Activated CD4-positive, alpha-beta memory T cell treated with anti-CD3 and anti-CD28 coated beads for 36 hours (primary cell): ENCODE data around the gene SRF. TPM values are rescaled to one million over a fixed set of nuclear protein-coding genes. Genes with fewer than 3 reads are reported as not detected.

Source experiments
- CTCF ChIA-PET: fragments of 350-600 bp; sonication (Branson Sonifier 250); formaldehyde crosslinking; loops from one replicate; lab custom pipeline; 2021; ENCODE audit warnings: antibody characterized with exemption, inconsistent platforms; lab: Charles Lee
- POLR2A ChIA-PET: fragments of 350-600 bp; sonication (Branson Sonifier 250); formaldehyde crosslinking; loops from one replicate; lab custom pipeline; 2021; ENCODE audit warnings: antibody characterized with exemption; lab: Charles Lee
- DNase-seq: peaks from one replicate; pipeline ENCODE4 v3.0.0-alpha.2; 2020
- H3K27ac Mint-ChIP-seq: one replicate; pipeline ENCODE4 v1.8.0; 2021; ENCODE audit warnings: mixed read lengths
- H3K27me3 Mint-ChIP-seq: one replicate; pipeline ENCODE4 v1.8.0; 2021; ENCODE audit warnings: mixed read lengths
- H3K36me3 Mint-ChIP-seq: one replicate; pipeline ENCODE4 v1.8.0; 2021; ENCODE audit warnings: mixed read lengths
- H3K4me1 Mint-ChIP-seq: one replicate; pipeline ENCODE4 v1.8.0; 2021; ENCODE audit warnings: low read depth, mixed read lengths
- H3K4me3 Mint-ChIP-seq: one replicate; pipeline ENCODE4 v1.8.0; 2021; ENCODE audit warnings: mild to moderate bottlenecking, mixed read lengths
- H3K9me3 Mint-ChIP-seq: one replicate; pipeline ENCODE4 v1.8.0; 2021; ENCODE audit warnings: mixed read lengths
- intact Hi-C: fragments of 100-400 bp; cut with micrococcal nuclease; formaldehyde crosslinking; loops from one replicate; pipeline ENCODE4 v1.15.1; 2023
- total RNA-seq, 2 experiments: library from RNA; stranded (reverse); gene quantifications; one replicate each; pipeline ENCODE4 v1.2.3, GENCODE V29; 2021

SRF gene
- total RNA-seq, 2 experiments from 2014 or later: 40.5 to 40.8 TPM

DNA sequence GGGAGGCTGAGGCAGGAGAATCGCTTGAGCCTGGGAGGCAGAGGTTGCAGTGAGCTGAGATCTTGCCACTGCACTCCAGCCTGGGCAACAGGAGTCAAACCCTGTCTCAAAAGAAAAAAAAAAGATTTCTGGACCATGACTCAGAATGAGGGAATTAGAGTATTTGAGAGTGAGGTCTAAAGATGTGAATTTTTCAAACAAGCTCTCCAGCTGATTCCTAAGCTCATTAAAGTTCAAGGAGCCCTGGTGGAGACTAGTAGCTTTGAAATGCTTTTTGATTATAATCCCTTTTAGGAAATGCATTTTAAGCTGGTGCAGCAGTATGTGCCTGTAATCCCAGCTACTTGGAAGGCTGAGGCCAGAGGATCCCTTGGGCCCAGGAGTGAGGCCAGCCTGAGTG is 21.8 kb upstream of the SRF start:
- Mint-ChIP-seq H3K4me1 (no peaks in the 10 kb centered on the region), H3K4me3 (no peak overlapping the region), H3K27ac (no peak overlapping the region), H3K36me3 (no peaks in the 10 kb centered on the region), H3K27me3 (no peaks in the 10 kb centered on the region), H3K9me3 (no peaks in the 10 kb centered on the region)
- intact Hi-C loops: no loop called here
- DNase-seq: no peak
- ChIA-PET POLR2A (interaction anchor here (0.6 kb wide), 1 partner anchor 135 kb away, joined by 3 read pairs; no protein-coding TSS in a partner anchor), CTCF (interaction anchor here (0.7 kb wide), 1 partner anchor 276 kb away, joined by 3 read pairs; no protein-coding TSS in a partner anchor)

DNA sequence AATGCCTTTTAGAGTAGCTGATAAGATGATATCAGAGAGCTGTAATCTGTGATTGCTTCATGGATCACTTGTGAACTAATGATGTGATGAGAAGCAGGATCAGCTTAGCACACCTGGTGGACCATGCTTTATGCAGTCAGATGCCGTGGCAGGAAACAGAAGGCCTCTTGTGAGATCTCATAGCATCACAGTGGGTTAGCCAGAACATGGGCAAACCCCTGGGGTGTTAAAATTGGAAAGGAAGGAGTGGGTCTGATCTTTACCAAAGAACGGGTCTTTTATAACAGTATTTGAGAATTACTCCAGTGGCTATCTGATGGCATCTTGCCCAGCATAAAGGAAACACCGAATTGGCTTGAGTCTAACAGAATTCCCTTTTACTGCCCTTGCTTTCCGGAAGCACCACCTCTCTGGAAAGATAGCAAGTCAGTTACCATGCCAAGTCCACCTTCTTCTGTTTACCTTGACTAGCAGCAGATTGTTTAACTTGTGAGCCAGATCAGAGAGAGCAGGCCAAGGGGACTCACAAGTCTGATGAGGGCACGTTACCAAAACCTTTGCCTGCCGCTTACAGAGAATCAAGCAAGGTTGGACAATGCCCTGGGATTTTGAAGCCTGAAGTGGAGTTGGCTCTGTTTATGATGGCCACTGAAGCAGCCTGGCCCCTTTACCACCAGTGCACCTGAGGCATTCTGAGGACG is 20.9 kb upstream of the SRF start:
- intact Hi-C loops: no loop called here
- Mint-ChIP-seq H3K36me3 (no peaks in the 10 kb centered on the region), H3K4me1 (no peaks in the 10 kb centered on the region), H3K27ac (no peak overlapping the region), H3K27me3 (no peaks in the 10 kb centered on the region), H3K4me3 (no peak overlapping the region), H3K9me3 (no peaks in the 10 kb centered on the region)
- no peak for DNase-seq
- ChIA-PET POLR2A (no interaction called here), CTCF (no interaction called here)

DNA sequence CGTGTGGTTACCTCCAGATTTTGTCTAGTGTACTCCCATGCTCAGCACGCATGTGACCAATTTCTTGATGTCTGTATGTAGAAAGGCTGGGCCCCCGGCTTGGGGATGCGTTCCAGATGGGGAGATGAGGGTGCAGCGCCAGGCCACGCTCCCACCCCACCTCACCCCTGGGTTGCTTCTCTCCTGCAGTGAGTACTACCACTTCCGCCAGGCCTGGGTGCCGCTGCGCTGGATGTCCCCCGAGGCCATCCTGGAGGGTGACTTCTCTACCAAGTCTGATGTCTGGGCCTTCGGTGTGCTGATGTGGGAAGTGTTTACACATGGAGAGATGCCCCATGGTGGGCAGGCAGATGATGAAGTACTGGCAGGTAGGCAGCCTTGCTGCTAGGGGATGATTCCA is 11.5 kb upstream of the SRF start:
- CTCF ChIA-PET: interaction anchor here (1.1 kb wide), 1 partner anchor 11 kb away, joined by 5 read pairs; no protein-coding TSS in a partner anchor
- intact Hi-C loops: no loop called here
- no peak for DNase-seq
- no peak overlapping the region for H3K27ac Mint-ChIP-seq
- H3K9me3 Mint-ChIP-seq: no peaks in the 10 kb centered on the region
- no peaks in the 10 kb centered on the region for H3K27me3 Mint-ChIP-seq
- no peak overlapping the region for H3K4me3 Mint-ChIP-seq
- no peaks in the 10 kb centered on the region for H3K4me1 Mint-ChIP-seq
- POLR2A ChIA-PET: no interaction called here
- no peaks in the 10 kb centered on the region for H3K36me3 Mint-ChIP-seq

DNA sequence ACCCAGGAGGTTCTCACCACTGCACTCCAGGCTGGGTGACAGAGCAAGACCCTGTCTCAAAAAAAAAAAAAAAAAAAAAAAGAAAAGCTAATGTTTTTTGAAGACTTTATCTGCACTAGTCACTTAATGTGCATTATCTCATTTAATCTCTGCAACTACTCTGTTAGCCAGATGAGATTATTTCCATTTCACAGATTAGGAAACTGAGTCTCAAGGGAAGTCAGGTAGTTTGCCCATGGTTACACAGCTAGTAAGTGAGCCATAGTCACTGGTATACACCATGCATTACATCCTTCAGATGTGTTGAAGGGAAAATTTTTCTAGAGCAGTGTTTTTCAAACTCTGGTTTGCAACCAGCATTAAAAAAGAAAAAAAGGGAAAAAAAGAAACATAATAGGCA is 7.2 kb upstream of the SRF start:
- H3K4me1 Mint-ChIP-seq: no peaks in the 10 kb centered on the region
- H3K27ac Mint-ChIP-seq: no peak overlapping the region
- H3K9me3 Mint-ChIP-seq: no peaks in the 10 kb centered on the region
- H3K27me3 Mint-ChIP-seq: no peaks in the 10 kb centered on the region
- no peak for DNase-seq
- intact Hi-C loops: no loop called here
- H3K36me3 Mint-ChIP-seq: no peaks in the 10 kb centered on the region
- no peak overlapping the region for H3K4me3 Mint-ChIP-seq
- CTCF ChIA-PET: no interaction called here
- POLR2A ChIA-PET: interaction anchor here (0.7 kb wide), 1 partner anchor 58 kb away, joined by 5 read pairs; no protein-coding TSS in a partner anchor

DNA sequence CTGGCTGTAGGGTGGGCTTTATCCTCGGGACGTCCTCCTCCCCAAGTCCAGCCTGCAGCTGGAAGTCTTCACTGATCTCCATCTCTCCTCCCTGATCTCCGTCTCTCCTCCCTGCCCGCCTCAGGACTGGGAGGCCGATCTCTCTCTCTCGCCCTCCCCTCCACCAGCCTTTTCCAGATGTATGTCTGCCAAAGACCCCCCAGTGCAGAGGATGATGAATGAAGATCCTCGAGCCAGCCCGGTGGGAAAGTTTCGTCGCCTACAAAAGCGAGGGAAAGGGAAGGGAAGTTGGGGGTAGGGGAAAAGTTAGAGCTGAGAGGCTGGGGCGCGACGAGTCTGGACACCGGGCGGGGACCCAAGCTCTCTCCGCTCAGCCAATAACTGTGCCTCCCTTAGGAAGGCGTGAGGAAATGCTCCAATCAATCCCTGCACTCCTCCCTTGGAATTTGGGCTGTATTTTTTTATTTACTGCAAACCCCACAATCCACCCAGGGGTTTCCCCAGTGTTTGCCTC is 595 bp upstream of the SRF start:
- DNase-seq: peak; percentile 12
- CTCF ChIA-PET: interaction anchor here (1.0 kb wide), 1 partner anchor 12 kb away, joined by 5 read pairs; no protein-coding TSS in a partner anchor
- intact Hi-C loops: loop anchor here (2.0 to 10.0 kb wide), 7 partner anchors 76 to 1994 kb away; partner anchors contain the start of genes PEX6, TBCC, UBR2 and ZNF318
- H3K27me3 Mint-ChIP-seq: no peaks in the 10 kb centered on the region
- H3K27ac Mint-ChIP-seq: peak overlapping the region; percentile 81
- H3K4me1 Mint-ChIP-seq: peaks cover 35% of the 10 kb centered on the region
- H3K4me3 Mint-ChIP-seq: peak overlapping the region; percentile 83
- peaks cover 9% of the 10 kb centered on the region for H3K36me3 Mint-ChIP-seq
- H3K9me3 Mint-ChIP-seq: no peaks in the 10 kb centered on the region
- POLR2A ChIA-PET: interaction anchor here (0.6 to 1.7 kb wide), 4 partner anchors 18 to 199 kb away, joined by 3 to 8 read pairs (median 4); partner anchors contain the start of genes DNPH1 and ZNF318

DNA sequence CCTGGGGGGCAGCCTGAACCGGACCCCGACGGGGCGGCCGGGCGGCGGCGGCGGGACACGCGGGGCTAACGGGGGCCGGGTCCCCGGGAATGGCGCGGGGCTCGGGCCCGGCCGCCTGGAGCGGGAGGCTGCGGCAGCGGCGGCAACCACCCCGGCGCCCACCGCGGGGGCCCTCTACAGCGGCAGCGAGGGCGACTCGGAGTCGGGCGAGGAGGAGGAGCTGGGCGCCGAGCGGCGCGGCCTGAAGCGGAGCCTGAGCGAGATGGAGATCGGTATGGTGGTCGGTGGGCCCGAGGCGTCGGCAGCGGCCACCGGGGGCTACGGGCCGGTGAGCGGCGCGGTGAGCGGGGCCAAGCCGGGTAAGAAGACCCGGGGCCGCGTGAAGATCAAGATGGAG is 636 bp downstream of the SRF start:
- Mint-ChIP-seq H3K4me1 (peaks cover 43% of the 10 kb centered on the region), H3K27ac (peak overlapping the region; percentile 89), H3K9me3 (no peaks in the 10 kb centered on the region), H3K36me3 (peaks cover 16% of the 10 kb centered on the region), H3K4me3 (peak overlapping the region; percentile 99), H3K27me3 (no peaks in the 10 kb centered on the region)
- intact Hi-C loops: loop anchor here (1.0 to 10.0 kb wide), 9 partner anchors 75 to 1993 kb away; partner anchors contain the start of genes KLC4, MRPL2, PEX6 and TBCC
- ChIA-PET POLR2A (interaction anchor here (1.0 to 1.7 kb wide), 4 partner anchors 11 to 212 kb away, joined by 3 to 7 read pairs (median 5); partner anchors contain the start of genes CUL9 and DNPH1), CTCF (interaction anchor here (0.6 to 2.5 kb wide), 5 partner anchors 11 to 336 kb away, joined by 3 to 12 read pairs (median 3); partner anchors contain the start of genes CUL9 and ZNF318)
- DNase-seq: peak; percentile 40

DNA sequence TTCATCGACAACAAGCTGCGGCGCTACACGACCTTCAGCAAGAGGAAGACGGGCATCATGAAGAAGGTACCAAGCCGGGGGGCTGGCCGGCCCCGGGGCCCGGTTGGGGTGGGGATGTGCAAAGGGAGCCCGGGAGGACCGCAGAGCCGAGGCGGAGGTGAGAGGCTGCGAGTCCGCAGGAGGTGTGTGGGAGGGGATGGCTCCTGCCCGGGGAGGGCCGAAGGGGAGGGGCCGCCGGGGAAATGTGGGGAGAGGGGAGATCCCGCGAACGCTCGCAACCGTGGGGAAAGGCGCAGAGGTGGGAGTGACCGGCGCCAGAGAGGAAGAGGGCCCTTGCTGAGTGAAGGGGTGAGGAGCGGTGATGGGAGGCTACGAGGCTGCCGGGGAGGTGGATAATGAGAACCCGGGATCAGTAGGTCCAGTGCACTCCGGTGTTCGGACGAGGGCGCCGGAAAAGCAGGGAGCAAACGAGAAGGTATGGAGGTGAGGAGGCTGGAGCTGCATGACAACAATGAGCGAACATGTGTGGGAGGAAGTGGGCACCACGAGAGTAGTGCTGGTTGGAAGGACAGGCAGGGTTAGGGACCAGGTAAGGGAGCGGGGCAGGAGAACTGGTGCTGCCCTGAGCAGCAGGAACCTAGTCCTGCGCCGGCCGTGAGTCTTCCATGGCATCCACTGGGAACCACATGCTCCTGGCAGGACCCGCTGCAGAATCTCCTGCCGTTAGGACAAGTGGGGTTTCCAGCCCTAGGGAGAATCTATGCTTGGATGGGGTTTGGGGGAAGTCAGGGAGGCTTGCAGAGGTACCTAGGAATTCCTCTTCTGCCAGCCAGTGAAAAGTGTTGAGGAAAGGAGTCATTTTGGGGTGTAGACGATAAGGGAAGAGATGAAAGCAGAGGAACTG is 1.3 kb downstream of the SRF start:
- Mint-ChIP-seq H3K9me3 (no peaks in the 10 kb centered on the region), H3K27ac (peak overlapping the region; percentile 89), H3K36me3 (peaks cover 16% of the 10 kb centered on the region), H3K4me3 (peak overlapping the region; percentile 99), H3K27me3 (no peaks in the 10 kb centered on the region), H3K4me1 (peaks cover 43% of the 10 kb centered on the region)
- ChIA-PET POLR2A (interaction anchor here (1.0 to 1.7 kb wide), 5 partner anchors 9 to 212 kb away, joined by 3 to 7 read pairs (median 5); partner anchors contain the start of genes CUL9 and DNPH1), CTCF (interaction anchor here (0.6 to 2.5 kb wide), 5 partner anchors 10 to 335 kb away, joined by 3 to 12 read pairs (median 3); partner anchors contain the start of genes CUL9 and ZNF318)
- intact Hi-C loops: loop anchor here (5.0 to 10.0 kb wide), 5 partner anchors 195 to 1992 kb away; partner anchors contain the start of genes TBCC, UBR2 and ZNF318
- DNase-seq: peak; percentile 74

DNA sequence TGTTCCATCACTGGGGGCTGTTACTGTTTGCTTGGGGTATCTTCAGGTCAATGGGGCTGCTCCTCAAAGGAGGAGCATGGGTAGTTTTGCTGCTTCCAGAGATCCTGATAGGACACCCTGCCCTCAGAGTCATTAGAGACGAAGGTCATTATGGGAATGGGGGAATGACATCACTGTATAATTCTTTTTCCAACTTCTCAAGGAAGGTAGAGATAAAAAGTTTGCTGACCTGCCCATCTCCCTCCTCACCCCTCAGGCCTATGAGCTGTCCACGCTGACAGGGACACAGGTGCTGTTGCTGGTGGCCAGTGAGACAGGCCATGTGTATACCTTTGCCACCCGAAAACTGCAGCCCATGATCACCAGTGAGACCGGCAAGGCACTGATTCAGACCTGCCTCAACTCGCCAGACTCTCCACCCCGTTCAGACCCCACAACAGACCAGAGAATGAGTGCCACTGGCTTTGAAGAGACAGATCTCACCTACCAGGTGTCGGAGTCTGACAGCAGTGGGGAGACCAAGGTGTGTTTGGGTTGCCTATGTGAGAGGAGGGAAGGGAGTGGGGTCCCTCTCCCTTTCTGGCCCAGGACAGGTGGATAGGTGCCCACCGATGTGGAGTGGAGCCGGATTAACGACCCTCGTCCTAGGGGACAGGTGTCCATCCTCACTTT is 2.7 kb downstream of the SRF start:
- ChIA-PET CTCF (interaction anchor here (1.0 to 2.5 kb wide), 6 partner anchors 9 to 153 kb away, joined by 3 to 14 read pairs (median 4); partner anchors contain the start of genes CUL9 and DNPH1), POLR2A (interaction anchor here (1.0 to 1.8 kb wide), 5 partner anchors 8 to 244 kb away, joined by 3 to 11 read pairs (median 7); partner anchors contain the start of genes CNPY3, CUL9 and DNPH1)
- Mint-ChIP-seq H3K27ac (peak overlapping the region; percentile 89), H3K9me3 (no peaks in the 10 kb centered on the region), H3K27me3 (no peaks in the 10 kb centered on the region), H3K4me1 (peaks cover 43% of the 10 kb centered on the region), H3K36me3 (peaks cover 26% of the 10 kb centered on the region), H3K4me3 (peak overlapping the region; percentile 99)
- peak; percentile 33 for DNase-seq
- intact Hi-C loops: loop anchor here (1.0 to 10.0 kb wide), 13 partner anchors 9 to 1991 kb away; partner anchors contain the start of genes ABCC10, CNPY3, CUL9 and KLHDC3

DNA sequence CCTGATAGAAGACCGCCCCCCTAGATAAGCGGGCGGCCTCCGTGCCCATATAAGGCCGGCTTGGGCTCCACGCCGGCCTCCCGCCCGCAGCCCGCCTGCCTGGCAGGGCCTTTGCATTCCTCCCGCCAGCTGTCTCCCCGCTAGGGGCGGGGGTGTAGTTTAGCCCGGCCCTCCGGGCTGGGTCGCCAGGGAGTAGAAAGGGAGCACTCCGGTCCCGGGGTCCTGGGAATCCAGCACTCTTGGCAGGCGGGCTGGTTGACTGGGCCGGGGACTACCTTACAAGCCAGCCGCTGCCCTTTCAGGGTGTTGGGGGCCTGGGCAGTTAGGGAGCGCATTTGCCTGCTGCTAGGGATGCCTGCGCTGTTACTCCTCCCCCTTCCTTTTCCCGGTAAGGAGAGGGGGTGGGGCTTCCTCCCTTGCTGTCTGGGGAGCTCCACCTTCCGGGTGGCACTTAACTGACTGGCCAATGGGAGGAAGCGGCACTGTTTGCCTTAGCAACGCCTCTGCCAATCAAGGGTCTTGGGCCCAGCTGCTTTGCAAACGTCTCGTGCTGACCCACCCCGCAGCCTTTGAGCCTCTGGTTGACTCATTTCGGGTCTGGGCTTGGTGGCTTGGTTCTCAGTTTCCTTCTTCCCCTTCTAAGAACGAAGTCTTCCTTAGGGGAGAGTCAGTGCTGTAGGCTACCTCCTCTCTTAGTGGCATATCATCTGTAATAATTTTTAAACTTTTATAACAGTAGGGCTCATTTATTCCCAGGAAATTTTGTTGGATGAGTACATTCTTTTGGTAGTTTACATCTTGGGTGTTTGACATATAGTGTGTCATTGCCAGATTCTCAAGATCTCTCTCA is 3.4 kb downstream of the SRF start:
- peak overlapping the region; percentile 99 for H3K4me3 Mint-ChIP-seq
- POLR2A ChIA-PET: interaction anchor here (1.0 to 1.8 kb wide), 6 partner anchors 13 to 245 kb away, joined by 3 to 11 read pairs (median 4); partner anchors contain the start of genes CNPY3, CUL7 and DNPH1
- peak overlapping the region; percentile 89 for H3K27ac Mint-ChIP-seq
- CTCF ChIA-PET: interaction anchor here (1.0 to 2.5 kb wide), 5 partner anchors 17 to 154 kb away, joined by 3 to 14 read pairs (median 3); partner anchors contain the start of gene DNPH1
- no peaks in the 10 kb centered on the region for H3K27me3 Mint-ChIP-seq
- DNase-seq: peak; percentile 99
- H3K4me1 Mint-ChIP-seq: peaks cover 43% of the 10 kb centered on the region
- intact Hi-C loops: loop anchor here (1.0 to 10.0 kb wide), 13 partner anchors 8 to 1990 kb away; partner anchors contain the start of genes ABCC10, CNPY3, CUL9 and KLHDC3
- peaks cover 31% of the 10 kb centered on the region for H3K36me3 Mint-ChIP-seq
- no peaks in the 10 kb centered on the region for H3K9me3 Mint-ChIP-seq
